ENCODE measurements around the gene TMEM17. TPM values are rescaled to one million over a fixed set of nuclear protein-coding genes. Genes with fewer than 3 reads are reported as not detected.

The TMEM17 gene
- total and polyA plus RNA-seq, 2 of the 13 experiments (the other 11 are each of a cell fraction or from before 2014, with no cell fraction given), result 0.22 to 0.50 TPM

GRCh38 chr2:62539606-62540407 lies 33.8 kb upstream of the TMEM17 start (continued):
- TF ChIP-seq E2F1 (CRISPR knock-in tag; IDR thresholded peaks at IDR 0.05) (no peak), GMEB2 (CRISPR knock-in tag; IDR thresholded peaks at IDR 0.05; ENCODE audit: low read depth) (0 out of 2 replicates have a peak, but pooled peaks have one; percentile 28), ZNF784 (CRISPR knock-in tag; IDR thresholded peaks at IDR 0.05; ENCODE audit: borderline replicate concordance) (peak; percentile 9; the same call in 1 of the 2 replicates), GFI1 (CRISPR knock-in tag; IDR thresholded peaks at IDR 0.05; ENCODE audit: borderline replicate concordance) (0 out of 2 replicates have a peak, but pooled peaks have one; percentile 41), ZNF850 (CRISPR knock-in tag; conservative IDR thresholded peaks at IDR 0.05) (no peak), HOXA3 (CRISPR knock-in tag; IDR thresholded peaks at IDR 0.05) (peak; percentile 14; the same call in 1 of the 2 replicates), POLR2AphosphoS5 (IDR thresholded peaks at IDR 0.05; ENCODE audit: low read depth, low read length) (peak; percentile 82), ZFP36L2 (CRISPR knock-in tag; IDR thresholded peaks at IDR 0.05) (no peak), ZNF550 (CRISPR knock-in tag; IDR thresholded peaks at IDR 0.05; ENCODE audit: borderline replicate concordance) (no peak), NKX3-1 (CRISPR knock-in tag; IDR thresholded peaks at IDR 0.05) (0 out of 2 replicates have a peak, but pooled peaks have one; percentile 19), MTF2 (CRISPR knock-in tag; IDR thresholded peaks at IDR 0.05; ENCODE audit: borderline replicate concordance) (0 out of 2 replicates have a peak, but pooled peaks have one; percentile 42), ELF4 (CRISPR knock-in tag; IDR thresholded peaks at IDR 0.05; ENCODE audit: borderline replicate concordance) (0 out of 2 replicates have a peak, but pooled peaks have one; percentile 22), KDM4B (CRISPR knock-in tag; IDR thresholded peaks at IDR 0.05) (peak; percentile 8; the same call in 1 of the 2 replicates), ERF (CRISPR knock-in tag; IDR thresholded peaks at IDR 0.05) (peak; percentile 75; the same call in 1 of the 2 replicates), CBFB (CRISPR knock-in tag; IDR thresholded peaks at IDR 0.05) (0 out of 2 replicates have a peak, but pooled peaks have one; percentile 19), ZBTB46 (CRISPR knock-in tag; IDR thresholded peaks at IDR 0.05; ENCODE audit: borderline replicate concordance) (0 out of 2 replicates have a peak, but pooled peaks have one; percentile 10), ATF2 (CRISPR knock-in tag; IDR thresholded peaks at IDR 0.05) (no peak), ZNF878 (CRISPR knock-in tag; IDR thresholded peaks at IDR 0.05) (0 out of 2 replicates have a peak, but pooled peaks have one; percentile 2), MED13 (CRISPR knock-in tag; IDR thresholded peaks at IDR 0.05) (peak; percentile 43; the same call in 1 of the 2 replicates), MEIS1 (CRISPR knock-in tag; IDR thresholded peaks at IDR 0.05; ENCODE audit: borderline replicate concordance) (no peak), ZFP1 (CRISPR knock-in tag; IDR thresholded peaks at IDR 0.05) (peak; percentile 53; the same call in 1 of the 2 replicates), MAX (IDR thresholded peaks at IDR 0.05) (peak; percentile 39; the same call in 1 of the 2 replicates)
